CD4-positive, alpha-beta T cell treated with Interleukin-2 at 100 ng/mL for 4 hours (primary cell): ENCODE results near the gene WFDC1.

Experiments used
- DNase-seq: peaks from one replicate; pipeline ENCODE4 v3.0.0-alpha.2; 2020; ENCODE audit warnings: low spot score

WFDC1 gene

DNA sequence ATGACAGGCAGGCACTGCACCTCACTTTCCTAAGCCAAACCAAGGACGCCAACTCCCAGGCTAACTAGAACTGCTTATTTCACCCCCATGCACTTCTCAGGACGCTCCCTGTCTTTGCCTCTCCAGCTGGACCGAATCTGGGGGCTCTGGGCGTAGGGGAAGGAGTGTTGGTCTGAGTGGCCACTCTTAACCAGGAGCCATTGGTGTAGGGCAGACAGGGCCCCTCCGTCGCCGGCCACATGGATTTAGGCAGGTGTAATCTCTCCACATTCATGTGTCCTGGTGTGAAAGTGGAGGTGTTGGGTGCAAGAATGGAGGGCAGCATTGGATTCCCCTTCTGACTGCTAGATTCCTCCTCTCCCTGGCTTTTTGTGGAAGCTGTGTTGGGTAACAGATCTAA is 83.4 kb downstream of the WFDC1 start:
- no peak for DNase-seq

DNA sequence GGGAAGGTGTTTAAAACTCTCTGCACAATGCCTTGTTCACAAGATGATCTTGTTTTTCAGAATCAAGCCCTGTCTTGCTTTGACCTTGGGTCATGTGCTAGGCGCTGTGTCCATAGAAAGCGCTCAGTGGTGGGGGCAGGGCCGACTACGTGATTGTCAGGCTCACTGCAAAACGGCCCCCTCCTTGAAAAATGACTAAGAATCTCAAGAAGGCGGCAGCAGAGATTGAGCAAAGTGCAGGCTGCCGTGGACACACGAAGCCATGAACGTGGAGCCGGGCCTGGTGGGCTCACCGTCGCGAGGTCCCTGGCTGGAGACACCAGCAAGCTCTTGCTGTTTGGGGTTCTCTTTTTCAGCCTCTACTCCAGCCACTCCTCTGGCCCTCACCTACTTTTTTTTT is 83.9 kb downstream of the WFDC1 start:
- DNase-seq: no peak

DNA sequence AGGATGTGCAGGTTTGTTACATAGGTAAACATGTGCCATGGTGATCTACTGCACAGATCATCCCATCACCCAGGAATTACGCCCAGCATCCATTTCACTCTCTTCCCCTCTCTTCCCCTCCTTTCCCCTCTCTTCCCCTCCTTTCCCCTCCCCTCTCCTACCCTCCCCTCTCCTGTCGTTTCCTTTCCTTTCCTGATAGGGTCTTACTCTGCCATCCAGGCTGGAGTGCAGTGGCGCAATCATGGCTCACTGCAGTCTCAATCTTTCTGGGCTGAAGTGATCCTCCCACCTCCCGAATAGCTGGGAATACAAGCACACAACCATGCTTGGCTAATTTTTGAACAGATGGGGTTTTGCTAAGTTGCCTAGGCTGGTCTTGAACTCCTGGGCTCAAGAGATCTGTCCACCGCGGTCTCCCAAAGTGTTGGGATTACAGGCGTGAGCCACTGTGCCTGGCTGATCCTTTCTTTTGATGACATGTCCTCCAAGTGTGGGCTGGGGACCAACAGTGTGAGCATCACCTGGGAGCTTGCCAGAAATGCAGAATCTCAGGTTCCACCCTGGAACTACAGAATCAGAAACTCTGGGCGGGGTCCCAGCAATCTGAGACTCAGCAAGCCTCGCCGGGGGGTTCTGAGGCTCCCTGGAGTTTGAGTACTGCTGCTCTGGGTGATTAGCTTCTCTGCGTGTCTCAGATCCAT is 84.5 kb downstream of the WFDC1 start:
- DNase-seq: no peak
